Urinary bladder (tissue), 4 donors: ENCODE results near the gene DENND11. TPM values are rescaled to one million over a fixed set of nuclear protein-coding genes. Genes with fewer than 3 reads are reported as not detected.

Experiments
- DNase-seq: peaks from one replicate; pipeline ENCODE4 v3.0.0-alpha.2; 2015; ENCODE audit errors: extremely low spot score
- H3K27ac ChIP-seq: one replicate; pipeline ENCODE4 v1.5.1; 2013; ENCODE audit warnings: low read depth, mild to moderate bottlenecking, moderate library complexity
- H3K36me3 ChIP-seq: one replicate; pipeline ENCODE4 v1.6.1; 2013; ENCODE audit warnings: mild to moderate bottlenecking, moderate library complexity; ENCODE audit not compliant: insufficient read depth
- H3K4me1 ChIP-seq: one replicate; pipeline ENCODE4 v1.6.1; 2013; ENCODE audit warnings: mild to moderate bottlenecking, moderate library complexity; ENCODE audit not compliant: insufficient read depth
- H3K4me3 ChIP-seq: one replicate; pipeline ENCODE4 v1.5.1; 2013; ENCODE audit warnings: low read depth, low read length
- WGBS: extraction: QIAGEN DNeasy Blood & Tissue Kit; methylation state at CpG from one replicate; pipeline ENCODE4 v1.1.7; 2013; 5-methylcytosine and 5-hydroxymethylcytosine counted together
- polyA plus RNA-seq: library from polyadenylated mRNA; stranded (reverse); fragments of 200-250 nt; gene quantifications from one replicate; pipeline ENCODE4 v1.2.3, GENCODE V29; 2013
- small RNA-seq: library from RNA; depleted of rRNA; stranded (forward); fragments of <200 nt; gene quantifications from one replicate; pipeline ENCODE3, GENCODE V24; 2014
- total RNA-seq: library from RNA; depleted of rRNA; stranded (reverse); fragments of >200 nt; gene quantifications from one replicate; pipeline ENCODE4 v1.2.3, GENCODE V29; 2014
- donor health status: healthy with polysubstance abuse.
- donor health status: healthy.

DENND11 gene
- total and polyA plus RNA-seq, 2 donors: 7.4 to 25.5 TPM

- Histone ChIP-seq H3K4me1 (no peaks in the 10 kb centered on the region), H3K27ac (no peak overlapping the region), H3K36me3 (peaks cover 4% of the 10 kb centered on the region), H3K4me3 (no peak overlapping the region)
- no peak for DNase-seq
- WGBS: 96% methylated on average over 6 of the region's 6 CpGs
Observed at GRCh38 chr7:141664450-141664849, 37.5 kb downstream of the DENND11 start.

- peak; percentile 51 for DNase-seq
- H3K27ac ChIP-seq: no peak overlapping the region
- peaks cover 3% of the 10 kb centered on the region for H3K36me3 ChIP-seq
- H3K4me1 ChIP-seq: no peaks in the 10 kb centered on the region
- no peak overlapping the region for H3K4me3 ChIP-seq
- WGBS: 63% methylated on average over 6 of the region's 6 CpGs
Observed at GRCh38 chr7:141663081-141663849, 38.7 kb downstream of the DENND11 start.

DNA sequence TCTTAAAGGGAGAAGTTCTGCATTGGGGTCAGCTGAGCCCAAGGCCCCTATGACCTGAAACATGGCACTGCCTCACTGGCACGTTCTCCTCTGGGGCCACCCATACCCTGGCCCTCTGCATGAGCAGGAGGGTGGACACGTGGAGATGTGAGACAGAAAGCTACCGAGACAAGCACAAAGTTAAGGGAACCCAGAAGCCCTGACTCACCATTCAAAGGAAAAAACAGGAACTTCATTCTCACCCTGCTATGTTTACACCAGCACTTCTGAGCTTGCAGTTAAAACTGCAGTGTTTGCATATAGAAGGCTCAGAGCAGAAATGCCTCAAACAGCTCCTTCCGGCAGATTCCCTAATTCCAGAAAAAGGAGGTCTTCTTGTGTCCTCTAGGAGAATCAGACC, 41.7 kb downstream of the DENND11 start:
- no peaks in the 10 kb centered on the region for H3K4me1 ChIP-seq
- 66% methylated on average over 4 of the region's 4 CpGs for WGBS
- DNase-seq: no peak
- no peak overlapping the region for H3K27ac ChIP-seq
- H3K36me3 ChIP-seq: peaks cover 3% of the 10 kb centered on the region
- no peak overlapping the region for H3K4me3 ChIP-seq

DNA sequence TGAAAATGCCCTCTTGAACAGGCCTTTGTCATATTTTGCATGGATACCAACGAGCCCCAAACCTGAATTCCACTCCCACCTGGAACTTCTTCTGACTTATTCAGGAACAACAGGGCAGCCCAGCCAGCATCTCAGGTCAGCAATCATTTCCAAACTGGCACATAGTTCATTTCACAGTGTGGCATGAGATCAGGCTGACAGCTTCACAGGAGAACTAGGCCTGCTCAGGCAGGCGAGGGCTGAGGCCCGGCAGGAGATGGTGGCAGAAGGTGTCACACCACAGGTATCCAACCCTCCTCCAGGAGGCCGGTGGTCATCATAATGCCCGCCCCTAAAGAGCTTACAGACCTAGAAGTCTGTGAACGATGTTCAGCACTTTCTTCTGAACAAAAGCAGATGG, 42.5 kb downstream of the DENND11 start:
- H3K27ac ChIP-seq: no peak overlapping the region
- peaks cover 1% of the 10 kb centered on the region for H3K36me3 ChIP-seq
- no peaks in the 10 kb centered on the region for H3K4me1 ChIP-seq
- DNase-seq: no peak
- whole genome bisulfite sequencing: 85% methylated on average over 6 of the region's 6 CpGs
- no peak overlapping the region for H3K4me3 ChIP-seq

DNA sequence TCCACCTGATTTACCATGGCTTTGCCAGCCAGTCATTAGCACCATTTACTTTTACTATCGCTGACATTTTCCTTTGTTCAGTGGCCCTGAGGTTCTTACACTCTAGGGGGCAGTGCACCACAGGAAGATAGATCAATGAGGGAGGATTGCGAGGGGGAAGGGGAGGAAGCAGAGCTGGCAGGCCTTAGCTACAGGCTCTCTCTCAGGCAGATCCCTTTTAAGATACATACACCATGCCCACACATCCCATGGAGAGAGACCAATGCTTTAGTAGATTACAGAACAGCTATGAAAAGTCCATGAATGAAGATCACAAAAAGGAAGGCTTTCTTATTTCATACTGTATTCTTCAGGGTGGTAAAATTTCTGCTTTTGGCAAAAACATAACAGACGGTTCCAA, 47.4 kb downstream of the DENND11 start:
- no peak overlapping the region for H3K4me3 ChIP-seq
- no peak overlapping the region for H3K27ac ChIP-seq
- 41% methylated on average over 3 of the region's 3 CpGs for WGBS
- no peaks in the 10 kb centered on the region for H3K4me1 ChIP-seq
- DNase-seq: peak; percentile 26
- no peaks in the 10 kb centered on the region for H3K36me3 ChIP-seq

- 63% methylated on average over 3 of the region's 3 CpGs for WGBS
Observed at GRCh38 chr7:141652691-141653090, 49.3 kb downstream of the DENND11 start.

More at GRCh38 chr7:141652691-141653090, 49.3 kb downstream of the DENND11 start:
- DNase-seq: no peak
- H3K27ac ChIP-seq: no peak overlapping the region
- H3K36me3 ChIP-seq: peaks cover 2% of the 10 kb centered on the region
- H3K4me3 ChIP-seq: no peak overlapping the region
- H3K4me1 ChIP-seq: no peaks in the 10 kb centered on the region

Small RNAs within 50 kb of the gene (small RNA-seq; reads per million reads assigned to genes)
- gene RNU1-82P: not detected

Other genes starting within 250 kb of the DENND11 start
- gene AGK, start 150.8 kb downstream of the DENND11 start, total RNA-seq: 51.0 TPM
- 16.2 TPM for gene AGK, start 150.8 kb downstream of the DENND11 start, polyA plus RNA-seq
- 0.42 TPM for gene WEE2, start 6.2 kb upstream of the DENND11 start, total RNA-seq
- not detected for gene WEE2, start 6.2 kb upstream of the DENND11 start, polyA plus RNA-seq
- 124 TPM for gene SSBP1, start 36.2 kb upstream of the DENND11 start, total RNA-seq
- gene SSBP1, start 36.2 kb upstream of the DENND11 start, polyA plus RNA-seq: 137 TPM
- gene TAS2R3, start 61.9 kb upstream of the DENND11 start, total RNA-seq: 7.5 TPM
- gene TAS2R3, start 61.9 kb upstream of the DENND11 start, polyA plus RNA-seq: not detected
- 8.1 TPM for gene TAS2R4, start 74.5 kb upstream of the DENND11 start, total RNA-seq
- 0.13 TPM for gene TAS2R4, start 74.5 kb upstream of the DENND11 start, polyA plus RNA-seq
- 6.5 TPM for gene TAS2R5, start 88.1 kb upstream of the DENND11 start, total RNA-seq
- 0.87 TPM for gene TAS2R5, start 88.1 kb upstream of the DENND11 start, polyA plus RNA-seq
- not detected for gene PRSS37, start 139.3 kb upstream of the DENND11 start, total RNA-seq
- not detected for gene PRSS37, start 139.3 kb upstream of the DENND11 start, polyA plus RNA-seq
- gene OR9A4, start 214.2 kb upstream of the DENND11 start, total RNA-seq: 0.63 TPM
- not detected for gene OR9A4, start 214.2 kb upstream of the DENND11 start, polyA plus RNA-seq
- 0.16 TPM for gene CLEC5A, start 244.8 kb upstream of the DENND11 start, total RNA-seq
- 0.38 TPM for gene CLEC5A, start 244.8 kb upstream of the DENND11 start, polyA plus RNA-seq